HG03460 (cell line): ENCODE data around the gene TMEM222.

Source experiments
- ATAC-seq: cut with Tn5 transposase; IDR thresholded peaks from one replicate; pipeline ENCODE4 v1.9.1; 2021; ENCODE audit not compliant: unreplicated experiment

TMEM222 gene

GRCh38 chr1:27358038-27358927, 36.3 kb downstream of the TMEM222 start:
- no peak for ATAC-seq

GRCh38 chr1:27358928-27359313, 37.0 kb downstream of the TMEM222 start:
- no peak for ATAC-seq

GRCh38 chr1:27359822-27360158, 37.8 kb downstream of the TMEM222 start:
- no peak for ATAC-seq

- ATAC-seq: no peak
Observed at GRCh38 chr1:27360159-27361043, 38.4 kb downstream of the TMEM222 start.

GRCh38 chr1:27361044-27361402, 39.1 kb downstream of the TMEM222 start:
- no peak for ATAC-seq

- no peak for ATAC-seq
Observed at GRCh38 chr1:27361553-27361952, 39.6 kb downstream of the TMEM222 start.

- no peak for ATAC-seq
Observed at GRCh38 chr1:27363766-27364695, 42.1 kb downstream of the TMEM222 start.

GRCh38 chr1:27364696-27365371, 42.9 kb downstream of the TMEM222 start:
- no peak for ATAC-seq

- no peak for ATAC-seq
Observed at GRCh38 chr1:27365372-27366112, 43.6 kb downstream of the TMEM222 start.

- ATAC-seq: no peak
Observed at GRCh38 chr1:27366113-27366410, 44.1 kb downstream of the TMEM222 start.

GRCh38 chr1:27366411-27367159, 44.6 kb downstream of the TMEM222 start, which contains the start of gene MAP3K6:
TSS of gene MAP3K6 (minus strand) at chr1:27366961. CDS start at chr1:27366597, 364 bp downstream.
- ATAC-seq: no peak

- no peak for ATAC-seq
Observed at GRCh38 chr1:27367160-27367650, 45.2 kb downstream of the TMEM222 start.

GRCh38 chr1:27368869-27369582, 47.1 kb downstream of the TMEM222 start:
- no peak for ATAC-seq

- no peak for ATAC-seq
Observed at GRCh38 chr1:27372022-27372807, 50.3 kb downstream of the TMEM222 start.

GRCh38 chr1:27372808-27373690, 51.1 kb downstream of the TMEM222 start:
- ATAC-seq: no peak

- no peak for ATAC-seq
Observed at GRCh38 chr1:27374362-27375086, 52.6 kb downstream of the TMEM222 start, which contains the start of gene FCN3. TSS of gene FCN3 (minus strand) at chr1:27374824. CDS start at chr1:27374818, 6 bp downstream.
